HG03175 (cell line): ENCODE results near the gene REV1.
"Not testable (repeated sequence)": the region's sequence is repeated elsewhere in the genome, so short reads cannot be mapped to it uniquely, and the experiment has no call there.

Experiments
- ATAC-seq: cut with Tn5 transposase; IDR thresholded peaks from one replicate; pipeline ENCODE4 v1.9.1; 2021; ENCODE audit warnings: mild to moderate bottlenecking, moderate library complexity; ENCODE audit not compliant: unreplicated experiment

The REV1 gene

DNA sequence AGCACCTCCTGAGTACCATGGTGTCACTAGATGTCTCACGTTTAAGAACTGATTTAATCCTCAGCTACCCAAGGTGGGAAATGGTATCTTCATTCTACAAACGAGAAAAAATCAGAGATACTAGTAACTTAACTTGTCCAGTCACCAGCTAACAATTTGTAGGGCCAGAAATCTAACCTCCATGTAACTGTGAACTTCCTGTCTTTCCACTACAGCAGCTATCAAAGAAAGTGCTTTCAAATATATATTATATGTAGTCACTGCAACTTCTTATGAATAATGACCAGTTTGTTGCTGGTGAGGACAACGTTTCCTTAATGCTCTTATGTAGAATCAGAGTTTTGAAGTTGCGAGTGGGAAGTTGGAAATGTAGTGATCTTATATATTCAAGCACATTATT, 1.9 kb downstream of the REV1 start:
- ATAC-seq: no peak

DNA sequence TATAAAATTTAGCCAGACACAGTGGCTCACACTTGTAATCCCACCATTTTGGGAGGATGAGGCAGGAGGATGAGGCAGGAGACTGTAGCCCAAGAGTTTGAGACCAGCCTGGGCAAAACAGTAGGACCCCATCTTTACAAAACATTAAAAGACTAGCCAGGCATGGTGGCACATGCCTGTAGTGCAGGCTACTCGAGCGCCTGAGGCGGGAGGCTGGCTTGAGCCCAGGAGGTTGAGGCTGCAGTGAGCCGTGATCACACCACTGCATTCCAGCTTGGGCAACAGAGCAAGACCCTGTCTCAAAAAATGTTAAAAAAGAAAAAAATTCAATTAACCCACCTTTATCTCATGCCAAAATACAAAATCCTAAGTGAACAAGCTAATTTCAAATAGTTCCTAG, 4.0 kb downstream of the REV1 start:
- no peak for ATAC-seq

DNA sequence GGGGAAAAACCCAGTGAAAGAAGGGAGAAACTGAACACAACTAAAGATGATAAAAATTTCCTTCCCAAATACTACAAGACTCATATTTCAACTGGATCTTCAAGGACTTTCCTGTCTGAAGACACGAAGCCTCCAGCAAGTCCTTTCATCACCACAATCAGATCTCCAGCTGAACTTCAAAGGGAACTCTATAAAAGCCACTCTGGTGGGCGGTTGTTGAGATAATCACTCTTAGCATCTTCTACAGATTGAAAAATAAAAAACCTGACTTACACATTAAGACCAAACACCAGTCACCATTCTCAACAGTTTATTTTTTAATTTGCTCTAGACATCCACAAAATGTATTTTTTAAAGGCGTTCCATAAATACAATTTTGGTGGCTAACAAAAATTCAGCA, 4.4 kb downstream of the REV1 start:
- no peak for ATAC-seq

DNA sequence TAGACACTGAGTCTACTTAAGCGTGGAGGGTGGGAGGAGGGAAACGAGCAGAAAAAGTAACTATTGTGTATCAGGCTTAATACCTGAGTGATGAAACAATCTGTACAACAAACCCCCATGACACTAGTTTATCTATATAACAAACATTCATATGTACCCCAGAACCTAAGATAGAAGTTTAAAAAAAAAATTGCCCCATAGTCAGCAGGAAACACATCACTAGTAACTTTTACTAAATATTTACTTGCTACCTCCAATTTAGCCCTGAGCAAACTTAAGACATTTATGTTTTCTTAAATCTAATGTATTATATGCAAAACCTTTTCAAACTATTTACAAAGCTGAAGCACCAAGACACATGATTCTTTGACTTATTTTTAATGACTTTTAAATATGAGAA, 5.6 kb downstream of the REV1 start:
- ATAC-seq: no peak

DNA sequence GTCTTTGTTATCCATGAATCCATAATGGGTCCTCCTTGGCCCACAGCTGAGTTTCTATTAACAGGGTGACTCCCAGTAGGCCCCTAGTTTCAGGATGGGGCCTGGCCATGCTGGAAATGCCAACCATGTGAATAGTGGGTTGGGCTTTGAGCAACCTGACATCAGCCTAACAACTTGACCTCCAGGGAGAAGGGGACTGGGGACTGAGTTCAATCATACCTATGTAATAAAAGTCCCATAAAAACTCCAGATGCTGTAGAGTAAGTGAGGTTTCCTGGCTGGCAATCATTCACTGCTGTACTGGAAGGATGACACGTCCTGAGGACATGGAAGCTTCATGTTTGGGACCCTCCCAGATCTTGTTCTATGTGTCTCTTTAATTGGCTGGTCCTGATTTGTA, 7.9 kb downstream of the REV1 start:
- ATAC-seq: no peak

DNA sequence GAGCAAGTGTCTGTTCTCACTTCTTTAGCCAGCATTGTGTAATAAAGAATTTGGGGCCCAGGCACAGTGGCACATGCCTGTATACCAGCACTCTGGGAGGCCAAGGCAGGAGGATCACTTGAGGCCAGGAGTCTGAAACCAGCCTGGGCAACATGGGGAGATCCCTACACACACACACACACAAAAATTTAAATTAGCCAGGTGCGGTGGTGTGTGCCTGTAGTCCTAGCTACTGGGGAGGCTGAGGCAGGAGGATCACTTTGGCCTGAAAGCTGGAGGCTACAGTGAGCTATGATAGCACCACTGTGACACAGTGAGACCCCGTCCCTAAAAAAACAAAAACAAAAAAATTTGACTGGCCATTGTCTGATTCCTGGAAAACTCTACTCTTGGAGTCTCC, 8.3 kb downstream of the REV1 start:
- no peak for ATAC-seq

DNA sequence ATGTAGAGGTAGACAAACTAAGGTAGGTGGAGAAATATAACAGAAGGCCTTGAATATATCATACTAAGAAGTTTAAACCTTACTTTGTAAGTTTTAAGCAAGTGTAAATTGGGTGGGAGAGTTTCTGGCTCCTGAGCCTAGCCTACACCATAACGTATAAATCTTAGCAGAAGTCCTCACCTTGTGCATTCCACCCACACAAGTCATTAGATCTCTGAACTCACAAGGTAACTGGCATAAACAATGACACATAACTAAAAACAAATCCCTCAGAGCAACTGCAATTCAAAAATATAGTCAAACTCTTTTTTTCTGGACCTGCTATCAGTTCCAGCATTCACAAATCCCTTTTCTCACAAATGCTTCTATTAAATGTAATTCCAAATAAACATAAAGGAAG, 9.4 kb downstream of the REV1 start:
- no peak for ATAC-seq

DNA sequence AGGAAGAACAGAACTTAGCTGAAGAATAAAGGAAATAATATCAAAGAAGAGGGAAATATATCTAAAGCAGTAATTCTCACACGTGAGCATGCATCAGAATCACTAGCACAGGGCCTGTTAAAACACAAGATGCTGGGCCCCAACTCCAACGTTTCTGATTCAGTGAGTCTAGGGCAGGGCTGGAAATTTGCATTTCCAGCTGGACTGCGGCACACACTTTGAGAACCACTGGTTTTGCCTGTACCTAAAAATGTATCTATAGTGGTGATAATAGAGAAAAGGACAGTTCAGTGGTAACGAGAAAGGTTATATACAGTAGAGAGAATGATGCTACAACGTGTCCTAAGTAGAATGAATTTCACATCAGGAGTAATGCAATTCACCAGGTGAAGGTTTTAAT, 11.2 kb downstream of the REV1 start:
- ATAC-seq: no peak

DNA sequence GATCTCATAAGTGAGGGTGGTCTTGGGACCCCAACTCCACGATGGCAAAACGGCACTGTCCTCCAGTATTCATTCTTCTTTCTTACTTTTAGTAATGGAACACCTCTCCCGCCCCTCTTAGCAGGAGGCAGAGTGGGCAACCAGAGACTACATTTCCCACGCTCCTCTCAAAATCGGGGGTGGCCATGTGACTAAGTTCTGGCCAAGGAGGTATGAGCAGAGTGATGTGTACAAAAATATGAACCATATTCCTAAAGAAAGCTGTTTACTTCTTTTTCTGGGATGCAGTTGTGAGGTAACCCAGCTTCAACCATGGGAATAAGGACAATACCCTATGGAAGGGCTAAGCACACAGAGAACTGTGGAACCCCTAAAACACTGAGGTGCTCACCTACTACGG, 12.8 kb downstream of the REV1 start:
- ATAC-seq: no peak

DNA sequence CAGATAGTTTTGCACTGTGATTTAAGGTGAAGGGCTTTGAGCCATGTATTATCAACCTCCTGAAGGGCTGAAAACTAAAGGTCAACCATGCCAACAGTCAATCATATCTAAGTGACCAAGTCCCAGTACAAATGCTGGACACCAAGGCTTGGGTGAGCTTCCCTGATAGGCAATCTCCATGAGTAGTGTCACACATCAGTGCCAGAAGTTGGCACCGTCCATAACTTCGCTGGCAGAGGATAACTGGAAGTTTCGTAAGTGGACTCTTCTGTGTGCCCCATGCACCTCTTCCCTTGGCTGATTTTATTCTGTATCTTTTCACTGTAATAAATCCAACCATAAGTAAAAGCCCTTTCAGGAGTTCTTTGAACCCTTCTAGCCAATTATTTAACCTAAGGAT, 13.2 kb downstream of the REV1 start:
- ATAC-seq: no peak

DNA sequence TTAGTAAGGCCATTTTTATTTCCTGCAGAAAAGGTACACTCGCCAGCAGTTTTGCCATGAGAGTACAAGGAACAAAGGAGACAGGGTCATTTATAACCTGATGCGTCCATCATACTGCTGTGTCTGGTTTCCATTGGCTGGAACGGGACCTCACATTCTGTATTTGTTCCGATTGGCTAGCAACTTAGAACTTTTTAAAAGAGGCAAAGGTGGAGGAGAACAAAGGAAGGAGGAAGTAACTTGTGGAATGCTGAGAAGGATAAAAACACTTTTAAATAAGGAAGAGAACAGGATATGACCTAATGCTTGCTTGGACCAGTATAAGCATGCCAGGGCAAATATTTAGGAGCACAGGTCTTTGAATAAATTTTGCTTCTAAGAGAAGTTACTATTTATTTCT, 14.7 kb downstream of the REV1 start:
- not testable (repeated sequence) for ATAC-seq

DNA sequence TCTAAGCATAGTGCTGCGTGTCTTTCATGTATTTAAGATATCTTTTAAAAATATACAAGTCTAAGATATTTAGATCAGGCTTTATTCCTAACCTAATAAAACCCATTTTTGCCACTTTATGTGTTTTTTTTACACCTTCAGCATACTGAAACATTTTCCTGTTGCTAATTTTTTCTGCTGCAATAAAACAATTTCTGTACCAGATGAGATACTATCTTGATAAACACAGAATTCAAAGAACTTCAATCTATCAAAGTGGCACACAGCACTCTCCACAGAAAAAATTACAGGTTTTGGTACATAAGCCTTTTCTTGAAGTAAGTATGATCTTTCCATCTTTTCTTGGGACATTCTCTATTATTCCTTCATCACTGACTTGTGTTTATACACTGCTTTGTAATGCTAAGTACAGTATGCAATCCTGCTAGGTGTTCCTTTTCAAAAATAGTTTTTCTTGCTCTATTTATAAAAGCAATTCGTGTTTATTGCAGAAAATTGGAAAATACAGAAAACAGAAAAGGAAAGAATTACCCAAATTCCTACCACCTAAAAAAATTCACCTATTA, 16.2 kb downstream of the REV1 start:
- no peak for ATAC-seq

DNA sequence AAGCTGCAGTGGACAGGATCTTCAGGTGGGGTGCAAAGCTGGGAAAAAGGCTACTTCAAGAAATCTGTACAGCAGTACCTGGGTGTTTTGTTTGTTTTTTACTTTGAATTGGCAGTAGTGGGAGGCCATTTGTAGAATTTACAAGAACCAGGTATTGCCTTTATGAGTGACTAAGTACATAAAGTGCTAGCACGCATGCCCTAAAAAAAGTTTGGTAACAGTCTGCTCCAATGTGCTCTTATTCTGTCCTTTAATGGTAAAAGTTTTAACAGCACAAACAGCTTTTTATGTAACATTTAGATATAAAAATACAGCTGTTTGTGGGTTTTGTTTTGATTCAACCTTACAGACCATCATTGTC, 17.2 kb downstream of the REV1 start:
- ATAC-seq: no peak

DNA sequence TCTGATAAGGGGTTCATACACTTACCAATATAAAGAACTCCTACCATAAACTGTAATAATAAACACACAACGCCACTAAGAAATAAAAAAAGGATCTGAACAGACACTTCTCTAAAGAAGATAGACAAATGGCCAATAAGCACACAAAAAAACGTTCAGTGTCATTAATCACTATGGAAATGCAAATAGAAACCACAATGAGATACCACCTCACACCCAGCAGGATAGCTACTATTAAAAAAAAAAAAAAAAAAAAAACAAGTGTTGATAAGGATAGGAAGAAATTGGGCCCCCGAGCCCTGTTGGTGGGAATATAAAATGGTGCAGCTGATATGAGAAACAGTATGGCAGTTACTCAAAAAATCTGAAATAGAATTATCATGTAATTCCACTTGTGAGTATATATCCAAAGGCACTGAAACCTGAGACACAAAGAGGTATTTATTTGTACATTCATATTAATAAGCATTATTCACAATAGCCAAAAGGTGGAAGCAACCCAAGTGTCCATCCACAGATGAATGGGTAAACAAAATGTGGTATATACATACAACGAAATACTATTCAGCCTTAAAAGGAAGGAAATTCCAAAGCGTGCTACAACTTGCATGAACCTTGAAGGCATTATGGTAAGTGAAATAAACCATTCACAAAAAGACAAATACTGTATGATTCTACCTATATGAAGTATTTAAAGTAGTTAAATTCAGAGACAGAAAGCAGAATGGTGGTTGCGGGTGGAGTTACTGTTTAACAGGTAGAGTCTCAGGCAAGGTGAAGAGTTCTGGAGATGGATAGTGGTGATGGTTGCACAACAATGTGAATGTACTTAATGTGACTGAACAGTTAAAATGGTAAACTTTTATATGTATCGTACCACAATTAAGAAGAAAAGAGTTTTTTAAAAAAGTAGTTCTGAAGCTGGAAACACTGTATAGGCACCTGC, 17.9 kb downstream of the REV1 start:
- ATAC-seq: no peak

DNA sequence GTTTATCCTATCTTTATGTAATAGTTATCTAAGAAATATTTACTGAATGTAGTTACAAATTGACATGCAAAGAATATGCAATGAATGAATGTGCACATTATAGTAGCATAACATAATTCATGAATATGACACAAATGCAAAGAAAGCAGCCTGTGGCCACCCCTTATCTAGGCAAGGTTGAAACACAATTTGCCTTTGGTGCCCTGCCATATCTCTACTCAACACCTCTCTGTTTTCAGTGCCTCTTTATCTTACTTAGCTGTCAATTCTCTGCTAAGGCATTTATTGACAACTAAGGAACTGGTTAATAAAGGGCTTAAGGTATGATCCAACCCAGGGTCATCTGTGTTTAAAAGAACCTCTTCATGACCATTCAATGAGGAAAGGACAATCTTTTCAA, 18.9 kb downstream of the REV1 start:
- ATAC-seq: no peak

DNA sequence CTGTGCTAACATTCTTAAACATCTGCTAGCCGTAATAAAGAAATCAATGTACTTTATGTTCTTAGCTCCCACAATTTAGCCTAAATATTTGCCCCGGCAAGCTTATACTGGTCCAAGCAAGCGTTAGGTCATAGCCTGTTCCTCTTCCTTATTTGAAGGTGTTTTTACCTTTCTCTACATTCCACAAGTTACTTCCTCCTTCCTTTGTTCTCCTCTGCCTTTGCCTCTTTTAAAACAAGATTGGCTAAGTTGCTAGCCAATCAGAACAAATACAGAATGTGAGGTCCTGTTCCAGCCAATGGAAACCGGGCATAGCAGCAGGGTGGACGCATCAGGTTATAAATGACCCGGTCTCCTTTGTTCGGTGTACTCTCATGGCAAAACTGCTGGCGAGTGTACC, 19.4 kb downstream of the REV1 start:
- not testable (repeated sequence) for ATAC-seq

DNA sequence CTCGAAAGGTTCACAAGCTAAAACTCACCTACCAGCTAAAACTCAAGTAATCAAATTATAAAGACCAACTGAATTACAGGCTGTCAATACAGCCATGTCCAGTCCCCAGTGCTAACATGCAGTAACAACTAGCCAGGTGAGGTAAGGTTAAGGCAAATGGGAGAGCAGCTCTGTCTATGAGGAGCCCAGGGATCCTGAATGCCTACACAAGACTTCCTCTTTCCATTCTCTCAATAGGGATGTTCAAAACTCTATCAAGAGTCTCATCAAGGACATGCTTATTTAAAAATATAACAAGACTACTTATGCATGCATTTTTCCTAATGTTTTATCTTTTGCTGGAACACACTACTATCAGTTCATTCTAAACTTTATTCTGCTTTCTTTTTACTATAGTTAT, 20.4 kb downstream of the REV1 start:
- ATAC-seq: no peak

DNA sequence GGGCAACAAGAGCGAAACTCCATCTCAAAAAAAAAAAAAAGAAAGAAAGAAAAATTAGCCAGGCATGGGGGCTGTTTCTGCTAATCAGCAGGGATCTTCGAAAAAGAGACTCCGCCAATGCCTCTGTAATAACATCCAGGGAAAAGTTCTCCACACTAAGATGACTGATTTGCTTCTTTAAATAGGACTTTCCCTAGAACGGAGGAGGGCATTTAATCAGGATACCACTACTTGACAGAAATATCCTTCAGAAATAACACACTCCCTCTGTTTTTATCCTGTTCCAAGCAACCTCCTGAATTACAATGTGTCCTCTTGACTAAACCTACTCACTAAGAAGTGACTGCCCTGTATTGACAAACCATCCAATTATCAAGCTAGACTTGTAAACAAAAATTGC, 21.7 kb downstream of the REV1 start:
- ATAC-seq: no peak

DNA sequence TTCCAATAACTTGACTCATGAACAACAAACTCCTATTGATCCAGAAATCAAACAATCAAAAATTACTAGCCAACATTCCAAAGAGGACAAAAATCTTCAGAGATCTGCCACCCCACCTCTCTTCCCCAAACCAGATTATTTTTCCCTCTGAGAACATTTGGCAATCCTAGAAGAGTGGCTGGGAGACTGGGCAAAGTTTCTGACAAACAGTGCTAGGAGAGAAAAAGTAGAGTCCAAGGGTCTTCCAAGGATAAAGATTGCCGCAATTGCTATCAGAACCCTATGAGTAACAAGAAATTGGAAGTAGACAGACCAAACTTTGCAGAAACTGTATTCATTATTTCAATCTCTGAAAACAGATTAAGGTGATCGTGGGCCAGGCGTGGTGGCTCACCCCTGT, 22.4 kb downstream of the REV1 start:
- ATAC-seq: no peak

DNA sequence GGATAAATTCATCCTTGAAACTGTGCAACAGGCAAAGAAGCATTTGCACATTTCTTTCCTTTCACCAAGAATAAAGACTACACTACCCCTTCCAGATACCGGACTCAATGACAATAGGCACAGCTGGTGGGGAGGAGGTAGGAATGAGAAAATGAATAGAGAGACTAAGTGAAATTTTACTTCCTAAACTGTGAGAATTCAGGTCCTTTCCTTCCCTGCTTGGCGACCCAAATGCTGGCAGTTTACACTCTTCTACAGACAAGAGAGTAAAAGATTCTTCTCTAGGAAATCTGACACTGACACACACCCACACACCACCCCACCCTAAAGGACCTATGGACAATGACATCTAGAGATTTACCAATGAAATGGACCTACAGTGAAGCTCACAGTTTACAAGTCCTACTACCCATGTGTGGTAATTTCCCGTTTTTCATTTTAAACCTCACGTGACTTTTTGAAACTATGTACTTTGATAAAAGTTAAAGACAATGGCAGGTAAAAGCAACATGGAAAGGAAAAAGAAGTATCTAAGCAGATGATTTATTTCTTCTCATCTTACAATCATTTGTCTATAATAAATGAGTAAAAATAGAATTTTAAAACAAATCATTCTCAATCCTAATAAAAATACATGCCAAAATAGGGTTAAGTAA, 27.9 kb downstream of the REV1 start:
- ATAC-seq: no peak

DNA sequence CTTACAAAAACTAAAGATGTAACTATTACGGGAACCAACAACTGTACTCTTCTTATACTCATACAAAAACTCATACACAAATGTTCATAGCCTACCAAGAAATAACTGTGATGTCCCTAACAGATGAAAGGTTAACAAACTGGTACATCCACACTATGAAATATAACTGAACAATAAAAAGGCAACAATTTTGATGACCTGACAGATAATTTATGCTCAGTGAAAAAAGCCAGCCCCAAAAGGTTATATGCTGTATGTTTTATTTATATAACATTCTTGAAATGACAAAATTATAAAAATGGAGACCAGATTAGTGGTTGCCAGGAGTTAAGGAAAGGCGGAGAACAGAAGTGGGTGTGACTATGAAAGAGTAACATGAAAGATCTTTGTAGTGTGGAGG, 31.3 kb downstream of the REV1 start:
- no peak for ATAC-seq

DNA sequence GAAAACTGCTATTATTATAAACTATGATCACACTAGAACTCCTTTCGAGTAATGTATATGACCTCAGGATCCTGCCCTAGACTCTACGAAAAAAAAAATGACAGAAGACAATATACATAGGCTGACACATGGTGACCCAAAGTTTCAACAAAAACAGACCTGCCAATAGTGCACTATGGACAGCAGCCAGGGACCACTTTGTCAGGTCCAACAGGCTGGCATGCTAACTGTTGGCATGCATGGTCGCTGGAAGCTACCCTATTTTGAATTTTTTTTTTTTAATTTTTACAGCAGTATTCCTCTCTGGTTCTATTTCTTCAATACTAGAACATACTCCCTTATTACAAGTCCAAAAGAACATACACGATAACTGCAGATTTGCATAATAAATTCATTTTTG, 38.1 kb downstream of the REV1 start:
- ATAC-seq: no peak
